Measurements from ENCODE around the gene PDE4D. TPM values are rescaled to one million over a fixed set of nuclear protein-coding genes. Genes with fewer than 3 reads are reported as not detected.

The PDE4D gene
- total RNA-seq, 1 experiment from 2014 or later: 2.4 TPM

- no peak for DNase-seq (ENCODE audit: low read depth, low spot score)
- POLR2A ChIA-PET: no interaction called here
- in situ Hi-C loops (cut with HindIII; ENCODE audit: low pct_unique_long_range_greater_than_20kb, low sequenced_read_pairs) (no loop called here), intact Hi-C loops (cut with micrococcal nuclease; ENCODE audit: unreplicated experiment) (no loop called here)
- Histone ChIP-seq H3K4me3 (ENCODE audit: low read depth in 2 of 2, low read length in 2 of 2) (no peak overlapping the region), H3K9me3 (ENCODE audit: control insufficient read depth, insufficient read depth, low read depth, low read length) (no peaks in the 10 kb centered on the region), H3K27me3 (ENCODE audit: control insufficient read depth, insufficient read depth, low read length) (no peaks in the 10 kb centered on the region), H3K36me3 (ENCODE audit: control insufficient read depth, insufficient read depth, low read length) (no peaks in the 10 kb centered on the region), H3K27ac (ENCODE audit: low read length) (no peak overlapping the region), H3K4me1 (ENCODE audit: control insufficient read depth, insufficient read depth, low read length) (no peaks in the 10 kb centered on the region)
- no TSS peak for BruUV-seq (replicated peaks)
- CTCF ChIA-PET: no interaction called here
- no peak for ATAC-seq
- no peak for TF ChIP-seq REST (IDR thresholded peaks at IDR 0.05; ENCODE audit: insufficient read depth in 1 of 2, low read depth in 2 of 2, low read length in 1 of 2)
- TF ChIP-seq POLR2AphosphoS5 (IDR thresholded peaks at IDR 0.05; ENCODE audit: low read depth, low read length): no peak
- TF ChIP-seq CTCF (IDR thresholded peaks at IDR 0.05): no peak
- no peak for TF ChIP-seq SIN3A (IDR thresholded peaks at IDR 0.05; ENCODE audit: borderline replicate concordance, insufficient read depth, low read depth, low read length)
- TF ChIP-seq TCF7L2 (IDR thresholded peaks at IDR 0.05; ENCODE audit: low read depth, low read length): no peak
These were observed 168.1 kb downstream of the PDE4D start for GRCh38 chr5:59725392-59725767.

GRCh38 chr5:59724482-59725391, 168.8 kb downstream of the PDE4D start:
- DNase-seq (ENCODE audit: low read depth, low spot score) (no peak), ATAC-seq (no peak)
- intact Hi-C loops (cut with micrococcal nuclease; ENCODE audit: unreplicated experiment) (no loop called here), in situ Hi-C loops (cut with HindIII; ENCODE audit: low pct_unique_long_range_greater_than_20kb, low sequenced_read_pairs) (no loop called here)
- no TSS peak for BruUV-seq (replicated peaks)
- TF ChIP-seq TCF7L2 (IDR thresholded peaks at IDR 0.05; ENCODE audit: low read depth, low read length) (no peak), SIN3A (IDR thresholded peaks at IDR 0.05; ENCODE audit: borderline replicate concordance, insufficient read depth, low read depth, low read length) (no peak), CTCF (IDR thresholded peaks at IDR 0.05) (peak; percentile 77)
- CTCF ChIA-PET: interaction anchor here (0.6 to 0.7 kb wide), 2 partner anchors 217 to 692 kb away, joined by 3 to 6 read pairs; no protein-coding TSS in a partner anchor
- Histone ChIP-seq H3K36me3 (ENCODE audit: control insufficient read depth, insufficient read depth, low read length) (no peaks in the 10 kb centered on the region), H3K27ac (ENCODE audit: low read length) (no peak overlapping the region), H3K9me3 (ENCODE audit: control insufficient read depth, insufficient read depth, low read depth, low read length) (no peaks in the 10 kb centered on the region), H3K4me1 (ENCODE audit: control insufficient read depth, insufficient read depth, low read length) (no peaks in the 10 kb centered on the region), H3K27me3 (ENCODE audit: control insufficient read depth, insufficient read depth, low read length) (no peaks in the 10 kb centered on the region), H3K4me3 (ENCODE audit: low read depth in 2 of 2, low read length in 2 of 2) (no peak overlapping the region)
- POLR2A ChIA-PET: no interaction called here
